ENCODE results near the gene ADAMTS3.

- TF ChIP-seq CTCF (IDR thresholded peaks at IDR 0.05) (no peak), POLR2A (IDR thresholded peaks at IDR 0.05) (no peak)
Observed at GRCh38 chr4:72484981-72485380, 84.0 kb downstream of the ADAMTS3 start.

Measured in thyroid gland (tissue), 4 donors.